Hepatocyte (in vitro differentiated cells): ENCODE measurements around the gene KIRREL2. TPM values are rescaled to one million over a fixed set of nuclear protein-coding genes. Genes with fewer than 3 reads are reported as not detected.

ENCODE experiments used
- DNase-seq: peaks from one replicate; pipeline ENCODE4 v3.0.0-alpha.2; 2016; ENCODE audit warnings: low spot score
- H2AFZ ChIP-seq: fragments of 200-600 bp; sonication (generic); 2 replicates; pipeline ENCODE4 v1.6.0; 2016; ENCODE audit warnings: antibody characterized with exemption, mild to moderate bottlenecking
- H3K27ac ChIP-seq: fragments of 200-600 bp; sonication (generic); 2 replicates; pipeline ENCODE4 v1.5.1; 2016; ENCODE audit warnings: mild to moderate bottlenecking
- H3K27me3 ChIP-seq: fragments of 200-600 bp; sonication (generic); 2 replicates; pipeline ENCODE4 v1.6.1; 2016
- H3K36me3 ChIP-seq: fragments of 200-600 bp; sonication (generic); replicated peaks from 2 replicates; pipeline ENCODE4 v1.5.1; 2016; ENCODE audit warnings: low read depth; ENCODE audit not compliant: insufficient read depth
- H3K4me1 ChIP-seq: fragments of 200-600 bp; sonication (generic); 2 replicates; pipeline ENCODE4 v1.5.1; 2016; ENCODE audit warnings: mild to moderate bottlenecking, moderate library complexity; ENCODE audit not compliant: insufficient read depth
- H3K4me2 ChIP-seq: fragments of 200-600 bp; sonication (generic); 2 replicates; pipeline ENCODE4 v1.6.0; 2016
- H3K4me3 ChIP-seq: fragments of 200-600 bp; sonication (generic); 2 replicates; pipeline ENCODE4 v1.5.1; 2016; ENCODE audit warnings: mild to moderate bottlenecking
- H3K79me2 ChIP-seq: fragments of 200-600 bp; sonication (generic); 2 replicates; pipeline ENCODE4 v1.6.0; 2017; ENCODE audit warnings: mild to moderate bottlenecking
- H3K9me2 ChIP-seq: fragments of 200-600 bp; sonication (generic); replicated peaks from 2 replicates; pipeline ENCODE4 v1.6.0; 2017; ENCODE audit warnings: mild to moderate bottlenecking; ENCODE audit not compliant: insufficient read depth
- H3K9me3 ChIP-seq: fragments of 200-600 bp; sonication (generic); 2 replicates; pipeline ENCODE4 v1.5.1; 2016; ENCODE audit warnings: low read depth, mild to moderate bottlenecking
- H4K20me1 ChIP-seq: fragments of 200-600 bp; sonication (generic); 2 replicates; pipeline ENCODE4 v1.6.0; 2016; ENCODE audit warnings: mild to moderate bottlenecking; ENCODE audit not compliant: insufficient read depth, poor library complexity, severe bottlenecking
- CTCF ChIP-seq: fragments of 200-600 bp; sonication (generic); IDR thresholded peaks from 2 replicates; pipeline ENCODE4 v1.5.1; 2016; ENCODE audit warnings: antibody characterized with exemption, mild to moderate bottlenecking; ENCODE audit not compliant: poor library complexity
- EZH2 ChIP-seq: fragments of 200-600 bp; sonication (generic); IDR thresholded peaks from 2 replicates; pipeline ENCODE4 v1.6.1; 2016; ENCODE audit warnings: antibody characterized with exemption, mild to moderate bottlenecking, borderline replicate concordance
- EZH2phosphoT487 ChIP-seq: fragments of 200-600 bp; sonication (generic); IDR thresholded peaks from one replicate; pipeline ENCODE4 v1.6.1; 2018; ENCODE audit warnings: antibody characterized with exemption, mild to moderate bottlenecking, low read depth, moderate library complexity; ENCODE audit not compliant: unreplicated experiment, severe bottlenecking
- WGBS: methylation state at CpG from one replicate; pipeline ENCODE4 v1.1.6; 2016; ENCODE audit warnings: low lambda C conversion rate; ENCODE audit errors: missing lambda C conversion rate; 5-methylcytosine and 5-hydroxymethylcytosine counted together
- polyA plus RNA-seq: library from polyadenylated mRNA; unstranded; fragments of >200 nt; fragmentation: Nextera tagmentation; extraction: Ambion mirVana; gene quantifications from 2 replicates; pipeline ENCODE4 v1.2.1, GENCODE V29; 2016
- total RNA-seq: library from RNA; depleted of rRNA; stranded (reverse); fragments of >200 nt; gene quantifications from 2 replicates; pipeline ENCODE4 v1.2.3, GENCODE V29; 2014

Gene KIRREL2
- total and polyA plus RNA-seq, 2 experiments from 2014 or later: 1.4 to 2.3 TPM

- Histone ChIP-seq H3K4me2 (peak overlapping the region; percentile 98), H3K4me3 (no peak overlapping the region), H2AFZ (peak overlapping the region; percentile 96), H3K36me3 (no peaks in the 10 kb centered on the region), H3K9me2 (no peaks in the 10 kb centered on the region), H3K27me3 (no peaks in the 10 kb centered on the region), H3K9me3 (no peaks in the 10 kb centered on the region), H3K27ac (peak overlapping the region; percentile 92), H4K20me1 (no peaks in the 10 kb centered on the region), H3K79me2 (peaks cover 15% of the 10 kb centered on the region), H3K4me1 (peaks cover 6% of the 10 kb centered on the region)
- TF ChIP-seq CTCF: no peak
- TF ChIP-seq EZH2phosphoT487: no peak
- no peak for TF ChIP-seq EZH2
- 57% methylated on average over 2 of the region's 2 CpGs for whole genome bisulfite sequencing
- peak; percentile 43 for DNase-seq
Observed at GRCh38 chr19:35901055-35901644, 44.4 kb downstream of the KIRREL2 start.

DNA sequence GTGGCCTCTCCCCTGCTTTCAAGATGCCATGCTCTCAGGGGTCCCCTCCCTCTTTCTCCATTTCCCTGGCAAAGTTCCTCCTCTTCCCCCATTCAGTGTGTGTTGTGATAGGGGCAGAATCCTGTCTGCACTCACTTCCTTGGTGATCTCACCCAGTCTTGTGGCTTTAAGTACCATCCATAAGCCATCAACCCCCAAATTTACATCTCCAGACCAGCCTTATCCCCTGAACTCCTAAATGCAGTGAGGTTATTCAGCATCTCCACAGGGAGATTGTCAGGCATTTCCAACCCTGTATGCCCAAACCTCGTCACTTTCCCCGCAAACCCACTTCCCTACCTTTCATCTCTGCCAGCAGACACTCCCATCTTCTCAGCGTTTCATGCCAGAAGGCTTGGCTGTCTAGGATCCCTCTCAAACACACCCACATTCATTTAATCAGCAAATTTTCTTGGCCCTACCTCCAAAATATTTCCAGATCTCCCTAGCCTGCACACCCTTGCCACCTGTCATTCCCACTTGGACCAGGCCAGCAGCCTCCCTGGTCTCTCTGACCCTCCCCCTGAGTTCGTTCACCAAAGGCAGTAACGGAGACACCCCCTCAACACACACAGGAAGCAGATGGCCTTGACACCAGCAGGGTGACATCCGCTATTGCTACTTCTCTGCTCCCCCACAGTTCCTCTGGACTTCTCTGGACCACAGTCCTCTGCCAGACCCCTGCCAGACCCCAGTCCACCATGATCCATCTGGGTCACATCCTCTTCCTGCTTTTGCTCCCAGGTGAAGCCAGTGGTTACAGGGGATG, 45.3 kb downstream of the KIRREL2 start, which contains the start of gene HCST:
HCST (plus strand) TSS at position 676 of the 808 bp plus-strand sequence; CDS start at position 741, 65 bp downstream.
- Histone ChIP-seq H2AFZ (peak within 1 kb of the TSS; percentile 68), H3K4me1 (peaks cover 6% of the 10 kb centered on the region), H3K4me2 (peak within 1 kb of the TSS; percentile 98), H3K27ac (peak within 1 kb of the TSS; percentile 92), H3K9me2 (no peaks in the 10 kb centered on the region), H3K79me2 (peaks cover 15% of the 10 kb centered on the region), H3K27me3 (no peaks in the 10 kb centered on the region), H3K9me3 (no peaks in the 10 kb centered on the region), H4K20me1 (no peaks in the 10 kb centered on the region), H3K36me3 (no peaks in the 10 kb centered on the region), H3K4me3 (no peak within 1 kb of the TSS)
- no peak for DNase-seq
- TF ChIP-seq EZH2phosphoT487 (no peak), EZH2 (no peak), CTCF (no peak)
- 71% methylated on average over 6 of the region's 6 CpGs for WGBS

- Histone ChIP-seq H4K20me1 (no peaks in the 10 kb centered on the region), H3K79me2 (peaks cover 9% of the 10 kb centered on the region), H3K27ac (peak overlapping the region; percentile 45), H3K9me2 (no peaks in the 10 kb centered on the region), H3K27me3 (no peaks in the 10 kb centered on the region), H3K4me2 (peak overlapping the region; percentile 84), H3K9me3 (no peaks in the 10 kb centered on the region), H3K4me3 (no peak overlapping the region), H2AFZ (peak overlapping the region; percentile 68), H3K4me1 (peaks cover 6% of the 10 kb centered on the region), H3K36me3 (no peaks in the 10 kb centered on the region)
- DNase-seq: no peak
- WGBS: 85% methylated on average over 10 of the region's 10 CpGs
- TF ChIP-seq CTCF (no peak), EZH2phosphoT487 (no peak), EZH2 (no peak)
Observed at GRCh38 chr19:35902870-35903475, 46.3 kb downstream of the KIRREL2 start.
